Stimulated activated CD8-positive, alpha-beta memory T cell treated with anti-CD3 and anti-CD28 coated beads, Interleukin-15, amount 100 ng/mL, for 4 hours (primary cell): ENCODE results near the gene BMP4.

Source experiments
- DNase-seq, 2 donors: peaks; one replicate each; pipeline ENCODE4 v3.0.0-alpha.2; 2020; ENCODE audit warnings: low read depth in 2 of 2

BMP4 gene

DNA sequence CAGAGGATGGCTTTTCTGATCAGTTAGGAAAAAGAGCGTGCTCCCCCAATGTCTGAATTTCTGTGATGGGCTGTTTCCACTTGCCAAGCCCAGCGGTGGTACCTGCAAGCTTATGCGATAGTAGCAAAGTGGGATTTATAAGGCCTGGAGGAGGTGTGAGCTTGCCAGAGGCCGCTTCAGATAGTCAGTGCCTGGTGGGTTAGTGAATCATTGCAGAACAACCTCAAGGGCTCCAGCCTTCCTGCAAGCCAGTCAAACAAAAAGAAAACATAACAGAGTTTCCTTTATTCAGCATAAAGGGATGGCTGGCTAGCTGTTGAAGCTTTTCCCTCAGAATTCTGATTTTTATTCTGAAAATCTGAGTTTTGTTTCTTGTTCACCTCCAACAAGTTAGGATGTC lies 7.6 kb upstream of the BMP4 start:
- no peak for DNase-seq

DNA sequence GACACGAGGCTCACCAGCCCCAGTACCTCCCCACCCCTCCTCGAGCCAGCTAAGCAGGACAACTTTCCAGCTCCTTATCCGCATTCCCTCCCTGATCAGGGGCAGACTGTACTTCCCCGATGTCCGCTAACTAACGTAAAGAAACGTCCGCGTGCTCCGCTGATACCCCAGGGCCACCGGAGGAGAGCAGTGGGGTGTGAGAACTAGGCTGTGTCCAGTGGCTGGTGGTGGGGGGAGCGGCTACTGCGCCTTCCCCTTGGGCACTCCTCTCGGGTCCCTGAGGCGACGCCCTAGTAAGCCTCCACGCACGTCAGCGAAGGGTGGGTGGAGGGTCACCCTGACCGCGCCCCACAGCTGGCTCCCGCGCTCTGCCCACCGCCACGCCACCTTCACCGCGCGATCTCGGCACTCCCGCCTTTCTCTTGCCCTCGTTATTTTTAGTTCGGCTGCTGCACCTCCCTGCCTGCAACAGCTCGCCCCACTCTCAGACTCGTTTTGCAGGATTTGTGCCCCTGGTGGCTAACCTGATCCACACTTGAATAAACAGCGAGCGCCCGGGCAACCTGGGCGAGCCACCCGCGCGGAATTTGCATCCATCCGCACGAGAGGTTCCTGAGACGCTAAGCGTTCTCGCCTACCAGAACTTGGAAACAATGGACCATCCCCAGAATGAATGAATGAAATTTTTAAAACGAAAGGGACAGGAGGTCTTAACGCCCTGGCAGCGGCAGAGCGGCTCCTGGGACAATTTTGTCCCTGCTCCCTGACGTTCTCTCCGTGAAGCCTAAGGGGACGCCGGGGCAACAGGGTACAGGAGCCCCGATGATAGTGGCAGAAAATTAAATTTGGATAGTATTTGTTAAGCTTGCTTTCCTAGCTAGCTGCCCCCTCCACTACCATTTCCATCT lies 6.9 kb upstream of the BMP4 start:
- DNase-seq = no peak

GRCh38 chr14:53962953-53963319 lies 6.3 kb upstream of the BMP4 start:
- DNase-seq = no peak

- DNase-seq = no peak
Observed at GRCh38 chr14:53958628-53959027, 2.0 kb upstream of the BMP4 start.

DNA sequence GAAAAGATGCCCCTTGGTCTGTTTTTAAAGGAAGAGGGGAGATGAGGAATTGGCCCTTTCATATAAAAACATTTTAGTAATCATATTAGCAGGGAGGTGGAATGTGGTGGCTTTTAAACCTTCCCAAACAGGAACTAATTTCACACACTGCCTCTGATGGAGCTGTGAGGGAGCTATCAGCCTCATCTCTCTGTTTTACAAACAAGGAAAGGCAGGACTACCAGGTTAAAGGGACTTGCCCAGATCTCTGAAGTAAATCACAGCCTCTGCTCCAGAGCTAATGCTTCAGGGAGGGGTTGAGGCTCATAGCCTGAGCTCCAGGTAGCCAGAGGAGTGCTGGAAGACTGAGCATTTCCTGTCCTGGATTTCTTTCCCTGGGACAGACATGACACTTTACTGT lies 1.1 kb upstream of the BMP4 start:
- DNase-seq = no peak

- DNase-seq = no peak
Observed at GRCh38 chr14:53955671-53956426, 776 bp downstream of the BMP4 start.

- no peak for DNase-seq
Observed at GRCh38 chr14:53955229-53955556, 1.4 kb downstream of the BMP4 start.

DNA sequence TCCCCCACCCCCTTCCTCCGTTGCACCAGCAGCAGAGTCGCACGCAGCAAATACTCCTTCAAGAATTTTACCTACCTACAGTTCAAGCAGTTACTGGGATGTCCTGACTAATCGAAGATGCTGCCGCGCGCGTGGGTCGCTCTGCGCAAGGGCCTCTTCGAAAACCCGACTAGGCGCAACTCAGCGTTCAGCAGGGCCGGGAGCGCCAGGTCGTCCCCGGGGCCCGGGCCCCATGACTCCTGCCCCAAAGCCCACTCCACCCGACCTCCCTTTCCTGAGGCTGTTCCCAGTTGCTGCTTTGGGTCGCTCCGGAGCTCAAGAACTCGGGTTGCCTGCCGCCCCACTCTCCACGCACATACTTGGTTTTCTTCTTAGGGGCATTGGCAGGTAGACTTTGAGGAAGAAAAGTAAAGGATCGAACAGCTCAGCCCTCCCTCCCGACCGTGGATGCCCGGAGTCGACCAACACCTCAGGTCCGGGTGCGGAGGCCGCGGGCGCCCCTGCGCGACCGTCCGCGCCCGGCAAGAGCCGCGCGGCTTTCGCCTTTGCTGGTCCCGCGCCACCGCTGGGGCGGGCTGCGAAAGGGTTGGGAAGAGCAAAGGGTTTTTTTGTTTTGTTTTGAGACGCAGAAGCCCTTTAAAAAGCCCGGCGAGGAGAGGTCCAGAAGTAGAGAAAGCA lies 1.9 kb downstream of the BMP4 start:
- DNase-seq = no peak

GRCh38 chr14:53953828-53954550 lies 2.6 kb downstream of the BMP4 start:
- no peak for DNase-seq

GRCh38 chr14:53953002-53953827 lies 3.4 kb downstream of the BMP4 start:
- DNase-seq = no peak

DNA sequence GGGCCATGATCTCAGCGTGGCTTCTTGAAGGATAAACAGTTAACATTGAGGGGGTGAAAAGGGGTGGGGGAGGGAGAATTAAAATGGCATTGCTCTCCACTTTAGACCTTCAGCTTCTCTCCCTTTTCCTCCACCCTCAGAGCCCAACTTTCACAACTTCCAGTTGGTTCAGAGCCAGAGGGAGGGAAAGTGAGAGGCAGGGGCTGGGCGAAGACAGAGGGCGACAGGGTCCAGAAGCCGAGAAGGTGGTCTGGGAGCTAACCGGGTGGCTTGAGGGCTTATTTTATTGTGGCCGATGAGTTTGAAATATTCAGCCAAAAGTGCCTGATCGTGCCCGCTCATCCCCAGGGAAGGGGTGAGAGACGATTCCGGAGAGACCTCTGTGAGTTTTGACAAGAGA lies 4.1 kb downstream of the BMP4 start:
- no peak for DNase-seq

GRCh38 chr14:53951627-53952303 lies 4.9 kb downstream of the BMP4 start:
- DNase-seq = no peak

DNA sequence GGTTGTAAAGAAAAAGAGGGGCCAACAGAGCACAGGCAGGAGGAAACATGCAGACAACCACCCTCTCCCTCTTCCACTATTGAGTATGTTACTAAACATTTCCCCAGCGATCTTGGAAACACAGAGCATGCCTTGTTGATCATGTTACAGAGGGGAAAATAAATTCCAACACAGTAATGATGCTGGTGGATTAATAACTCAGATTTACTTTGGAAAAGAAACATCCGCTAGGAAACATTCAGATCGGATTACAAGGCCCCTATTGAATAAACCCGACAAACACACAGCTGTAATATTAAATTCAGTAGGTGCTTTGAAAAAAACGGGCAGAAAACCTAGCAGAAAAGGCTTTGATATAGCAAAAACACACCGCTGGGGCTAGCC lies 5.4 kb downstream of the BMP4 start:
- no peak for DNase-seq

GRCh38 chr14:53950031-53950793 lies 6.4 kb downstream of the BMP4 start:
- DNase-seq = no peak

- no peak for DNase-seq
Observed at GRCh38 chr14:53949201-53949600, 7.4 kb downstream of the BMP4 start.

DNA sequence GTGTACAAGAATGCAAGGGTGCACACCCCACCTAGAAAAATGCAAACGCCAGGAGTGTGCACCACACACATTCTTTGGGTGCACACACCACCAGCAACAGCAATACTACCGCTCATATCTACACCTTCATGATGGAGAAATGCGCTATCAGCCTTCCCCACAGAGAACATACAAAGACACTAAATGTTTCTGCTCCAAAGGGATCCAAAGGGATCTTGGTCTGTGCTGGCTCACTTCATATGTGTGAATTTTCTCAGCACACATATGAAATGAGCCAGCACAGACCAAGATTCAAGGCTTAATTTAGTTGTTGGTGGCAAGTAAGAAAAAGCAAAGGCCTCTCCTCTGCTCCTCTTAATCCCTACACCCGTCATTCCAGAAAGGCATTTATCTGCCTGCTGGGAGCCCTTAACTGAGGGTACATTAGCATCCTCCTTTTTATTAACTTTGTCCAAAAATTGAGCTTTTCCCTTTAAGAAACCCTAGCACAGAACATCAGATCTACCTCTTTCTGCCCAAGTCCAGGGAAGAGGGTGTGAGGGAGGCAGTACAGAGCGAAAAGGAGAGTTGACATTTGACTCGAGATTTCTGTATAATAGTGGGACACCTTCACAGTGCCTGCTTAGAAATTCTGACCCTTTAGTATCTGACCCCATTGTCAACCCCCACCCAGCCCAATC lies 8.3 kb downstream of the BMP4 start:
- no peak for DNase-seq

DNA sequence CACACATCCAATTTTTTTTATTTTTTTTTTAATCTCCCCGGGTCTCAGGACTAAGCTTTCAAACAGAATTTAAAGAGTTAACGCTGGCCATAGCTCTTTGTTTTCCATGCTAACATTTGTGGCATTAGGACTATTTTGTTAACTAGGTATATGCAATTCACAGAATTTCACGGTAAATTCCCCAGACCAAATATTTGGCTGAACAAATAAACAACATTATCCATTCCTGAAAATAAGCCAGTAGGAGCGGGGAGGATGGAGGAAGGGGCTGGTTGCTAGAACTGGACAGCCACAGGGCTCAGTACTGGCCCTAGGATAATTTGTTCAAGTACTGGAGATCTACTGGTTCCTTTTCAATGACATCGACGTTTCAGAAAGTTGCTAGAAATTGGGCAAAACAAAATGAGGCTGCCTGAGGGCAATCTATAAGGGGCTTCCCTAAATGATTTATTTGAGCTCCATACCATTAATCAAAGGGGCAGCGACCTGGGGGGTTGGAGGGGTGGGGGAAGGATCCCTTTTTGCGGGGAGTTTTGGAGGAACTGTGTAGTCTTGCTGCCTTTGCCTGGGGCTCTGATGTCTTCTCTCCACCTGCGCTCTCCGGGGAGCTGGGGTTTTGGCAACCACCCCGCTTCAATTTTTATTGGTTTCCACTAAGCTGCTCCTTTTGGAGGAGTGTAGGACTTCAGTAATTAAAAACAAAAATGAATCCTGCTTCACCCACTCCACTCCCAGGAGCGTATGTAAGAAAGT lies 9.0 kb downstream of the BMP4 start:
- DNase-seq = no peak

DNA sequence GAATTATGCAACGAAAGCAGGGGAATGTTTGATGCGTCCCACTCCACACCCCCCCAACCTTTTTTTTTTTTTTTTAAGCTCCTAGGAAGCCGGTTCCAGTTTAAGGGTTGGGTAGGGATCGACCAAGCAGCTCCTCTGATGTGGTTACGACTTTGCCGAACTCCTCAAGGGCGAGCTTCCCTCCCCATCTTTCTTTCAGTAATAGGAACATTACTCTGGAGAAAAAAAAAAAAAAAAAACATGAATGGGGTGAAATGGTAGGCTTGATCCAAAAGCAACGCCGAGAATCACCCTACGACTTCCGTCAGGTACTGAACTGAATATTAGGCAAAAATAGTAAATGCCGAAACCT lies 9.6 kb downstream of the BMP4 start:
- no peak for DNase-seq
